Inflammatory macrophage treated with lipopolysaccharide for 1 hour (primary cell): ENCODE data around the gene GPR55.

Source experiments
- DNase-seq, 2 donors: peaks; one replicate each; pipeline ENCODE4 v3.0.0-alpha.2; 2020 to 2022

Gene GPR55

GRCh38 chr2:230933521-230934180, 8.6 kb upstream of the GPR55 start:
- no peak for DNase-seq

DNA sequence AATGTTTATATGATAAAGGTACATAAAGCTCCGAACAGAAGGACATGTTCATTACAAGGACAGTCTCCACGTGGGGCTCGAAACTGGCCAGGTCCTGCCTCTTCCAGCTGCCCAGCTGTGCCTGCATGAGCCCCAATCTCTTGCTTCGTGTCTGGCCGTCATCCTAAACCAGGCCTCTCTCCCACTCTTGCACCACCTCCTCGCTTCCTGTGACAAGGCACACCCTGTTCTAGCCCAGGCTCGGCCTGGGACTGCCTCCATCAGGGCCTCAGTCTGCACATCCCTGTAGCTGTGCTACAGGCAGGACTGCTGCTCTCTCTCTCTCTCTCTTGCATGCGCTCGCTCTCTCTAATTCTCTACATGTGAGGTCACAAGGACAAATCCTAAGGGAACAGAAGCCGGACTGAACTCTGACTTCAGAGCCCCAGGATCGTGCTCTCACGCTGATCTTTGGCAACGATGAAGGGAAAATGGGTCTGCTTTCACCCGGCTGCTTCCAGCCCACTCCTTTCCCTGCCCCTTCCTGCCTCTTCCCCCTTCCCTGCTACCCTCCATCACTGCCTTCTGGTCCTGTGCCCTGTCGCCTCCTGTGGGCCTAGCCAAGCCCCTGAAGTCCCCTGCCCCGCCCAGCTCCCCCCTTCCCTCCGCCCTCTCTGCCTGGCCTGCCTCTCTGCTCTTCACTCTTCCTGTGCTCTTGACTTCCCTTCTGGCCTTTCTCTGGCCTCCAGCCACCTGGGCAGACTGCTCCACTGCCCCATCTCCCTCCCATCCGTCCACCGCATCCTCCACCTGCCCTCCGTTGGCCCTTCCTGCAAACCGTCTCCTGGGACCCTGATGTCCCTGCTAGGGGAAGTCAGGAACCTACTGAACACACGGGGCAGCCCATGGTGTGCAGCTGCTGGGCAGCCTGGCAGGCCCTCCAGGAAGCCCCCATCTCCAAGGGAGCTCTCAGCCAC, 7.8 kb upstream of the GPR55 start:
- peak in 1 of 2 donors; percentile 40 for DNase-seq

DNA sequence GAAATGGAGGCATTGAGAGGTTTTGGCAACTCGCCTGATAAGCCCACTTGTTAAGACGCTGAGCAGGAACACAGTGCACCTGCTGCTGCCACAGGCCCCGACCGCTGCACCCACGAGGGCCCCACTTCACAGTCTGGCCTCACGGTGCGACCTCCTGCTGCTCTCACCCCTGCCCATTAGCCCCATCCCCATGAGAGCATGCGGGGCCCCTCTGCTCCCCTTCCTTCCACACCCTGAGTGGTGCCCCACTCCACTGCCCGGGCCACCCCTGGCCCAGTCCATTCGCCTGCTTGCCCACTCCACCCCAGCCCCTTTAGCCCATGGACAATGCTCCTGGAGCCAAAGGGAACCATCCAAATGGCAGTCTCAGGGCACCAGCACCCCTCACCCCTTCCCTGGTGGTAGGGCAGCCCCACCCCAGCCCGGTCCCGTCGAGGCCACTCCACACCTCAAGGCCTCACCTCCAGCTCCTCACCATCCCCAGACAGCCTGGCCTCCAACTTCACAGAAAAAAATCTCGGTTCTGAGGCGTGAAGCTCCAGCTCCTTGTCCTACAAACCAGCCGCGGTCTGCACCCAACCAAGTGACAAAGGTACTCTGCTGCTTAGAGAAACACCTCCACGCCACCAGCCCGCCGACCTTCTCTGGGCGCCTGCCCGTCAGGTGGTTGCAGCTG, 6.7 kb upstream of the GPR55 start:
- DNase-seq, result no peak

- no peak for DNase-seq
Measured at GRCh38 chr2:230930928-230931555, 6.0 kb upstream of the GPR55 start.

GRCh38 chr2:230930149-230930780, 5.2 kb upstream of the GPR55 start:
- no peak for DNase-seq

DNA sequence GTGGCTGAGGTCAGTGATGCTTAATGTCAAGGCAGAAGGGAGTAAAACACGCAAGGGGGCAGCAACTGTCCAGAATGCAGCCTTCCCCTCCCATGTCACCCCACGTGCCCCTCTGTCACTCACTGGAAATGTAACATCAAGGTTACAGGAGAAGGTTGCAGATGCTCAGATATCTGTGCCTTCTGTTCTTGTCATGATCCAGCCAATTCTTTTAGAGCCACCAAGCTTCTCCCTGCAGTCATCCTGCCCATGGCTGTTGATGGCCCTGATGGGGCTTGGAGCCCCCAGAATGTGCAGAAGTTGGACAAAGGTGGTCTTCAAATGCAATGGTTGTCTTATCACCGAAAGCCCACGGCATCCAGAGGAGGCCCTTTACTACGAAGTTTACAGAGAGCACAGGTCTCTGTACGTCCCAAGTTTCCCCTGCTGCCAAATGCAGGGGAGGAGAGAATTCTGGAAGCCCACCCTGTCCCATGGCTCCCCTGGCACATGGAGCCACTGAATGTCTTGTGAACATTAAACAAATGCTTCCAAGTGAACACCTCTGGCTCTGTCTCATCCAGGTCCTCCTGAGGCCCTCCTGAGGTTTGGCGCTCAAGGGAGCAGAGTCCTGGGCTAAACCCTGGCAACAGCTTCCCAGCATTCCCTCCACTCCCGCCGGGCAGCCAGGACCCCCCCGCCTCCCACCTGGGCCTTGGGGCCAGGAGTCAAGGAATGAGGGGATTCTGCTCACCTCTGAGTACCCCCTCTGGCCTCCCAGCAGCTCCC, 4.5 kb upstream of the GPR55 start:
- no peak for DNase-seq

DNA sequence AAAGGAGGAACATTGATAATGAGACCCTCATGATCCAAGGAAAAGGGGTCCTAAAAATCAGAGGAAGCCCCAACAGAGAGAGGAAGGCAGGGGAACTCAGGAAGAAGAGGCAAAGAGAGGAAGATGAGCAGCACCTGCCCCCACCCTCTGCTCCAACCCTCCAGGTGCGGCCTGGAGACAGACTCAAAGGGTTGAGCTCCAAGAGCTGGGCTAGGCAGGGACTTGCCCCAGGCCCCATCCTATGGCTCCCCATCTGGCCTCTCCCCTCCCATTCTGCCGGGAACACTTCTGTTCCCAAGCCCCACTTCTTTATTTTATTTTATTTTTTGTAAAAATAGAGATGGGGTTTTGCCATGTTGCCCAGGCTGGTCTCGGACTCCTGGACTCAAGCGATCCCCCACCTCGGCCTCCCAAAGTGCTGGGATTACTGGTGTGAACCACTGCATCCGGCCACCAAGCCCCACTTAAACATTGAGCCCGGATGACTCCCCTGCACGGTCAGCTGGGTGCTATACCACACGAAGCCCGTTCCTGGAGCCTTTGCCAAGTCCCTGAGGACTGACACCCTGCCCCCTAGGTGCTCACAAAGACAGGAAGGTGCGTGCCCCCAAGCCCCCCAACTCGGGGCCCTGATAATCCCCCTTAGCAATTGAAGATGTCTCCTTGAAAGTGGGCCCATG, 3.8 kb upstream of the GPR55 start:
- no peak for DNase-seq

DNA sequence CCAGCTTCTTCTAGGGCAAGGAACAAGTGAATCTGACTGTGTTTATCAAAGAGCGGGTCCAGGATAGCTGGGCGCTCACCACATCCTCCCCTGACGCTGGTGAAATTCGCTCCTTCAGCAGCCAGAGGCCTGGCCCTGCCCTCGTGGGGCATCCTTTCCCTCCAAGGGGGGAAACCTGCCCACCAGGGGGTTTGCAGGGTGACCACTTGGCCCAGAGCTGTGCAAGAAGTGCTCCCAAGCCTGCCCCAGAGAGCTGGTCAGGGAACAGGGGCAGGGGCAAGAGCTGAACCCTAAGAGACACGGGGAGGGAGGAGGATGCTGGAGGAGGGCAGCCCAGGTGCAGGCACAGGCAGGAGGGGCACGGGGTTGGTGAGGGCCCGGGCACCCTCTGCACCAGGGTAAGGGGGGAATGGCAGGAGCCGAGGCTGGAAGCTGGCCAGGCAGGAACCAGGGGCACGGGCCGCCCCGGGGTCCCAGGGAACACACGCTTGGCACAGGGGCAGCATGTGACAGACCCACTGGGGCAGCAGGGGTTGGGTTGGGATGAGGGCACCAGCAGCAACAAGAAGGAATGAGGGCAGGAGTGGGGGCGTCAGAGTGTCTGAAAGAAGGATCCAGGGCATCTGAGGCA, 2.8 kb upstream of the GPR55 start:
- DNase-seq, result no peak

GRCh38 chr2:230925879-230926765, 1.1 kb upstream of the GPR55 start:
- no peak for DNase-seq

- DNase-seq, result no peak
Measured at GRCh38 chr2:230925443-230925878, 419 bp upstream of the GPR55 start.

- DNase-seq, result no peak
Measured at GRCh38 chr2:230924092-230924469, 961 bp downstream of the GPR55 start.

GRCh38 chr2:230922951-230923717, 1.9 kb downstream of the GPR55 start:
- no peak for DNase-seq

- DNase-seq, result no peak
Measured at GRCh38 chr2:230921806-230922595, 3.0 kb downstream of the GPR55 start.

- no peak for DNase-seq
Measured at GRCh38 chr2:230920167-230920566, 4.9 kb downstream of the GPR55 start.

DNA sequence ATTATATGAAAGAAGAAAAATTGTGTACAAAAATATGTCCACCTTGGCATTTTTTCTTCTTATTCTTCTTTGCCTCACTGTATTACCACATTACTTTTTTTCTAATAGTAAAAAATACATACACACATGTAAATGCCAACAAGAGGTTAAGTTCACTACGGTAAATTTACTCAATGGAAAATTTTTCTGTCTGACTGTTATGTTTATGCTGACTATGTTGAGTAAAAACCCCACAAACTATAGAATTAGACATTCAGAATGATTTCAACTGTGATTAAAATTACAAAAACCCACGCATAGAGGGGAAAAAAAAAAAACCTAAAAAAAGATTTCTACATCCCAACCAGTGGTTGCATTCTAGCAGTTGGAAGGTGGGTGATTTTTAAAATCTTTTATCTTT, 5.4 kb downstream of the GPR55 start:
- no peak for DNase-seq

DNA sequence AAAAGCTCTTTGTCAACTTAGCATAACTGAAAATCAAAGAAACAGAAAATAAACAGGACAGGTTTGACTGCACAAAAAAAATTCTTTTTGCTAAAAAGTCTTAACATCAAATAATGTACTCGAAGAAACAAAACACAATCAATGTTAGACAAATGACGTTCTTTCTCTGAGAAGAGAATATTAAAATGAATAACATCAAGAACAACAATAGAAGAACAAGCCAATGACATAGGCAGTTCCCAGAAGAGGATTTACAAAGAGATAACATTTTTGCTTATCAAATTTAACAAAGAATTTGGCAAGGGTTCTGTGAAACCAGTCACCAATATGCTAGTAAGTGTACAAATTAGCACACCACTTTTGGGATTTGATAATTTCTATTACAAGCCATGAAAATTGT, 5.8 kb downstream of the GPR55 start:
- no peak for DNase-seq

- no peak for DNase-seq
Measured at GRCh38 chr2:230916218-230916617, 8.8 kb downstream of the GPR55 start.

DNA sequence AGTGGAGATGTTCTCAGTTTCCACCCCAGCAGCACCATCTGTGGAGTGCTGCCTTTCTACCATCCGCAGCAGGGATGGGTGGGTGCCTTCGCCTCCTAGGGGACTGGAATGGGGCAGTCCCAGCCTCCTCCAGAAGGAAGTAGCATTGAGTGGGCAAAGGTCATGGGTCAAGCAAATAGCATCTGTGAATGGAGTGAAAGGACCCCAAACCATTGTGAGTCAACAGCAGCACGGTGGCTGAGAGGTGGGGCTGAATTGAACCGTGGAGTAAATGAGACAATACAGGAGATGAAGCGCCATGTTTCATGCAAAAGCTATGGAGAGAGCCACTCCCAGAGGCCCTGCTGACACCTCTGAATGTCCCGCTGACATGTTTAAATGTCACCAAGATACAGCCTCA, 9.7 kb downstream of the GPR55 start:
- DNase-seq, result peak; percentile 15 to 41
